A549 (cell line): Measurements from ENCODE around the gene KLHL3. TPM values are rescaled to one million over a fixed set of nuclear protein-coding genes. Genes with fewer than 3 reads are reported as not detected.

Source experiments
- ATAC-seq, 2 experiments: fragments of 200-7000 bp in 1 of 2; fragments of >200 bp in 1 of 2; cut with Nextera tagmentation in 1 of 2; cut with Tn5 transposase in 1 of 2; 3 replicates each; pipeline versions ENCODE4 v1.8.0 to v1.9.1; 2018 to 2020; ENCODE audit warnings: mild to moderate bottlenecking in 1 of 2, moderate library complexity in 1 of 2
- CTCF ChIA-PET: fragments of 300-600 bp; sonication (Branson Sonifier 250); formaldehyde crosslinking; extraction: SDS; loops from one replicate; lab custom pipeline; 2021; ENCODE audit warnings: antibody characterized with exemption, inconsistent platforms; lab: Yijun Ruan, JAX
- POLR2A ChIA-PET: fragments of 350-600 bp; formaldehyde crosslinking; extraction: SDS; loops from one replicate; lab custom pipeline; 2021; ENCODE audit warnings: antibody characterized with exemption, inconsistent platforms; lab: Yijun Ruan, JAX
- DNase-seq, 2 experiments: peaks; one replicate each; pipeline versions ENCODE4 v3.0.0 to v3.0.0-alpha.2; 2011 to 2016; ENCODE audit warnings: low read depth in 1 of 2, low spot score in 1 of 2
- FAIRE-seq: peaks from 2 replicates; lab custom pipeline; 2011; peaks lifted over from hg19 to GRCh38; lab: Jason Lieb, UNC
- H3K27ac ChIP-seq, 2 experiments: fragments of >200 bp; sonication (Bioruptor Twin); formaldehyde crosslinking; 3 replicates each; pipeline ENCODE4 v1.5.1; 2016 to 2017
- H3K4me1 ChIP-seq: fragments of >200 bp; sonication (Bioruptor Twin); formaldehyde crosslinking; 3 replicates; pipeline ENCODE4 v1.6.1; 2016
- H3K4me2 ChIP-seq: fragments of >200 bp; sonication (Bioruptor Twin); formaldehyde crosslinking; 3 replicates; pipeline ENCODE4 v1.6.1; 2016
- H3K4me3 ChIP-seq: fragments of >200 bp; sonication (Bioruptor Twin); formaldehyde crosslinking; 3 replicates; pipeline ENCODE4 v1.5.1; 2016
- H3K9me3 ChIP-seq: fragments of >200 bp; sonication (Bioruptor Twin); formaldehyde crosslinking; 3 replicates; pipeline ENCODE4 v1.6.1; 2016
- CEBPB ChIP-seq, 2 experiments: fragments of >200 bp in 1 of 2; sonication (Bioruptor Twin) in 1 of 2; formaldehyde crosslinking in 1 of 2; IDR thresholded peaks; 2 replicates each; pipeline ENCODE4 v1.6.1; 2012 to 2016
- CHD4 ChIP-seq: fragments of 200-600 bp; sonication (generic); IDR thresholded peaks from 2 replicates; pipeline ENCODE4 v1.6.1; 2016; ENCODE audit warnings: antibody characterized with exemption, mild to moderate bottlenecking, borderline replicate concordance
- EHF ChIP-seq: fragments of 250-450 bp; sonication (Bioruptor Pico); IDR thresholded peaks from 2 replicates; pipeline ENCODE4 v1.5.0; 2020; ENCODE audit warnings: mild to moderate bottlenecking
- EHMT2 ChIP-seq: fragments of 200-600 bp; sonication (generic); IDR thresholded peaks from 2 replicates; pipeline ENCODE4 v1.6.1; 2016; ENCODE audit warnings: antibody characterized with exemption, low read depth, mild to moderate bottlenecking, moderate library complexity
- EP300 ChIP-seq, 2 experiments: fragments of >200 bp; sonication (Bioruptor Twin); formaldehyde crosslinking; IDR thresholded peaks; 2 replicates in 1 of 2; 3 replicates in 1 of 2; pipeline ENCODE4 v1.6.1; 2016 to 2017
- FOSB ChIP-seq: fragments of 250-450 bp; sonication (Bioruptor Pico); IDR thresholded peaks from 2 replicates; pipeline ENCODE4 v1.5.0; 2020; ENCODE audit warnings: mild to moderate bottlenecking, moderate library complexity
- FOSL2 ChIP-seq, 2 experiments: fragments of 450-650 bp in 1 of 2; fragments of >200 bp in 1 of 2; sonication (Bioruptor Twin) in 1 of 2; formaldehyde crosslinking; IDR thresholded peaks; 2 replicates each; pipeline versions ENCODE4 v1.5.0 to v1.6.1; 2016 to 2020; ENCODE audit warnings: mild to moderate bottlenecking in 1 of 2, moderate library complexity in 1 of 2
- FOXS1 ChIP-seq: fragments of 250-450 bp; sonication (Bioruptor Pico); IDR thresholded peaks from 2 replicates; pipeline ENCODE4 v1.5.0; 2020; ENCODE audit warnings: mild to moderate bottlenecking, moderate library complexity
- GATA3 ChIP-seq: IDR thresholded peaks from 2 replicates; pipeline ENCODE4 v1.6.1; 2012; ENCODE audit warnings: borderline replicate concordance
- HDAC2 ChIP-seq: fragments of 200-600 bp; sonication (generic); IDR thresholded peaks from 2 replicates; pipeline ENCODE4 v1.6.1; 2016
- HES2 ChIP-seq: fragments of >200 bp; sonication (Bioruptor Twin); formaldehyde crosslinking; IDR thresholded peaks from 2 replicates; pipeline ENCODE4 v1.6.1; 2016
- JUNB ChIP-seq: fragments of >200 bp; sonication (Bioruptor Twin); formaldehyde crosslinking; IDR thresholded peaks from 2 replicates; pipeline ENCODE4 v1.6.1; 2016
- KDM1A ChIP-seq: fragments of 200-600 bp; sonication (generic); IDR thresholded peaks from 2 replicates; pipeline ENCODE4 v1.6.1; 2016; ENCODE audit warnings: low read depth, mild to moderate bottlenecking
- KDM5A ChIP-seq: fragments of 200-600 bp; sonication (generic); IDR thresholded peaks from 2 replicates; pipeline ENCODE4 v1.6.1; 2016; ENCODE audit warnings: antibody characterized with exemption, mild to moderate bottlenecking
- MYC ChIP-seq: IDR thresholded peaks from 2 replicates; pipeline ENCODE4 v1.6.1; 2012; ENCODE audit warnings: mild to moderate bottlenecking, inconsistent platforms, low read length, improper control_type of control experiment, borderline replicate concordance
- NFE2L2 ChIP-seq: fragments of 150-350 bp; conservative IDR thresholded peaks from 2 replicates; pipeline ENCODE4 v1.6.1; 2014; ENCODE audit warnings: low read length
- RNF2 ChIP-seq: fragments of 200-600 bp; sonication (generic); IDR thresholded peaks from 2 replicates; pipeline ENCODE4 v1.6.1; 2016; ENCODE audit warnings: low read depth, mild to moderate bottlenecking, antibody characterized with exemption, moderate library complexity, borderline replicate concordance
- SMC3 ChIP-seq: fragments of >200 bp; sonication (Bioruptor Twin); formaldehyde crosslinking; IDR thresholded peaks from 3 replicates; pipeline ENCODE4 v1.6.1; 2018; ENCODE audit warnings: inconsistent platforms
- ZC3H11A ChIP-seq: fragments of 450-650 bp; IDR thresholded peaks from 2 replicates; pipeline ENCODE4 v1.6.1; 2014; ENCODE audit warnings: antibody characterized with exemption, mild to moderate bottlenecking
- ZFP36 ChIP-seq: fragments of 450-650 bp; IDR thresholded peaks from 2 replicates; pipeline ENCODE4 v1.6.1; 2014; ENCODE audit warnings: borderline replicate concordance; ENCODE audit not compliant: partially characterized antibody
- WGBS: methylation state at CpG from one replicate; pipeline ENCODE4 v1.1.6; 2017; ENCODE audit errors: missing lambda C conversion rate; 5-methylcytosine and 5-hydroxymethylcytosine counted together
- polyA plus RNA-seq, 4 experiments: library from polyadenylated mRNA; depleted of rRNA in 3 of 4; stranded (reverse); fragments of >200 nt; fragmentation: RNase III in 1 of 4; extraction: RNeasy Plus Mini Kit Qiagen cat#74134 plus additional on column Dnase treatment in 1 of 4; gene quantifications; 2 replicates in 3 of 4; 3 replicates in 1 of 4; pipeline ENCODE4 v1.2.3, GENCODE V29; 2011 to 2017
- TF ChIP-seq, protein P1 (sequence below): IDR thresholded peaks from 2 replicates; pipeline ENCODE4 v1.6.1; 2012; ENCODE audit warnings: low read depth, borderline replicate concordance

KLHL3 gene
- polyA plus RNA-seq, 2 of the 4 experiments (the other 2 are of a cell fraction): 0.35 to 1.1 TPM

DNA sequence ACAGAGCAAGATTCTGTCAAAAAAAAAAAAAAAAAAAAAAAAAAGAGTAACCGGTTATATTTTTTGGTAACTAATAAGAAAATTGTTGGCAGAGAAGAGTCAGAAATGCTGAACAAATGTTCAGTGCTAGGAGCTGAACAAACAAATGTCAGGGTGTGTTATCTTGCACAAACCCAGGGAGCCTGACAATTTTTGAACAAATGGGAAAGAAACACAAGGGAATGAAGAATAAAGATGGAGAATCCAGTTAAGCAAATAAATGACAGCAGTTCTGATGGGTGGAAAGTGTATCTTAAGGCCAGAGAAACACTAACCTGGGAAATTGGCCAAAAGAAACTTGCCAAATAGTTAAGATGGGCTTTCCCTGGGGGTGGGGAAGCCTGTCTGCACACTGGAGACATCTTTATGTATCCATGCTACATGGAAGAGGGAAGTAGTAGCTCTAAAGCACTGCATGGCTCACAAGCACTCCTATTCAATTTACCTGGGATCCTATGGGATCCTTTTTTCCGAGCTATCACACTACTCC lies 23.7 kb downstream of the KLHL3 start:
- POLR2A ChIA-PET: interaction anchor here (0.7 kb wide), 1 partner anchor 28 kb away, joined by 4 read pairs; no protein-coding TSS in a partner anchor
- no peak for DNase-seq

GRCh38 chr5:137710086-137710485 lies 25.8 kb downstream of the KLHL3 start:
- H3K4me1 ChIP-seq: no peaks in the 10 kb centered on the region
- H3K4me3 ChIP-seq: no peak overlapping the region
- H3K4me2 ChIP-seq: no peak overlapping the region
- ChIA-PET POLR2A (no interaction called here), CTCF (interaction anchor here (1.0 to 1.3 kb wide), 2 partner anchors 10 to 43 kb away, joined by 3 read pairs; no protein-coding TSS in a partner anchor)
- 68% methylated on average over 5 of the region's 5 CpGs for WGBS
- ATAC-seq: no peak
- no peak overlapping the region for H3K27ac ChIP-seq
- no peak for DNase-seq
- peaks cover 5% of the 10 kb centered on the region; the same call in 1 of the 3 replicates for H3K9me3 ChIP-seq
- FAIRE-seq: no peak
- TF ChIP-seq MYC (no peak), RNF2 (no peak)

More for the DNA sequence above, 23.7 kb downstream of the KLHL3 start:
- Histone ChIP-seq H3K4me2 (no peak overlapping the region), H3K4me1 (no peaks in the 10 kb centered on the region), H3K27ac (no peak overlapping the region)
- WGBS: 31% methylated on average over 2 of the region's 2 CpGs
- FAIRE-seq: no peak
- TF ChIP-seq HDAC2 (no peak), KDM1A (no peak), EHMT2 (no peak), EHF (CRISPR knock-in tag) (no peak), KDM5A (no peak), MYC (no peak), HES2 (no peak), ZFP36 (no peak), SMC3 (no peak), FOSL2 (IDR thresholded peaks at IDR 0.05) (no peak), FOSL2 (CRISPR knock-in tag; IDR thresholded peaks at IDR 0.05) (no peak), FOXS1 (no peak), GATA3 (no peak), FOSB (CRISPR knock-in tag) (no peak)
- TF ChIP-seq, protein P1, sequence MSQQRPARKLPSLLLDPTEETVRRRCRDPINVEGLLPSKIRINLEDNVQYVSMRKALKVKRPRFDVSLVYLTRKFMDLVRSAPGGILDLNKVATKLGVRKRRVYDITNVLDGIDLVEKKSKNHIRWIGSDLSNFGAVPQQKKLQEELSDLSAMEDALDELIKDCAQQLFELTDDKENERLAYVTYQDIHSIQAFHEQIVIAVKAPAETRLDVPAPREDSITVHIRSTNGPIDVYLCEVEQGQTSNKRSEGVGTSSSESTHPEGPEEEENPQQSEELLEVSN: no peak
- TF ChIP-seq, all 56 proteins: peak for 0
- CTCF ChIA-PET: interaction anchor here (0.6 to 2.2 kb wide), 4 partner anchors 21 to 83 kb away, joined by 3 to 7 read pairs (median 5); no protein-coding TSS in a partner anchor
- no peak for ATAC-seq
- peaks cover 5% of the 10 kb centered on the region; the same call in 1 of the 3 replicates for H3K9me3 ChIP-seq
- H3K4me3 ChIP-seq: no peak overlapping the region

DNA sequence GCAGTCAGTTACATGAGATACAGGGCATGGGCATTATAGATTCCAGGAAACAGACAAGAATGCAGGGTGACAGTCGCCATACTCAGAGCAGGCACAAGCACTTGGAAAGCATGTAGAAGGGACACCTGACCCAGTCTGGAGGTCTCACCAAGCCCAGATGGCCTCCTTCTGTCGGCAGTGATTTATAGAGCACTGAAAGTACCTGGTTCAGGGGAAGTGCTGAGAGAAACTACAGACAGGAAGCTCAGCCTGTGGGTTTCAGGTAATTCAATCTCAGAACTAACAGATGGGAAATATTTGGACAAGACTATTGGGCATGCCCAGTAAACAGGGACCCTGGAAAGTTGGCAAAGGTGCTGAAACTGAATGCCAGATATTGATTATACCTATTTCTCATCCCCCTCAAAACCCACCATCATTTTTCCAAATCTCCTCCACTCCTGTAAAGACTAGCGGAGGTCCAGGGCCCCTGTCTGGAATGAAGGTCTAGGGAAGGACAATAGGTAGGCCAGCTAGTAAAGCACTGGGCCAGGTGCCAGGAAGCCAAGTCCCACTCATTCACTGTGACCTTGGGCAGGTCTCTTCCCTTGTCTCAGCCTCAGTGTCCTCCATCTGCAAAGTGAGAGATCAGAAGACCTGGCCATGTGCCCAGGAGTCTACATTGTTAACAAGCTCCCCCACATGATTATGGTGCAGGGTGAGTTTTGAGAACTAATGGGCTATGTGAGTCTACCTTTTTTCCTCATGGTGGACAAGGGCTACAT lies 26.9 kb downstream of the KLHL3 start:
- FAIRE-seq (no peak), DNase-seq (no peak), ATAC-seq (no peak)
- Histone ChIP-seq H3K4me2 (no peak overlapping the region), H3K27ac (no peak overlapping the region), H3K4me1 (no peaks in the 10 kb centered on the region), H3K4me3 (no peak overlapping the region), H3K9me3 (peaks cover 5% of the 10 kb centered on the region; the same call in 1 of the 3 replicates)
- no peak for TF ChIP-seq EP300 (IDR thresholded peaks at IDR 0.05)
- WGBS: 64% methylated on average over 3 of the region's 3 CpGs
- ChIA-PET POLR2A (no interaction called here), CTCF (interaction anchor here (1.3 kb wide), 1 partner anchor 42 kb away, joined by 3 read pairs; no protein-coding TSS in a partner anchor)

DNA sequence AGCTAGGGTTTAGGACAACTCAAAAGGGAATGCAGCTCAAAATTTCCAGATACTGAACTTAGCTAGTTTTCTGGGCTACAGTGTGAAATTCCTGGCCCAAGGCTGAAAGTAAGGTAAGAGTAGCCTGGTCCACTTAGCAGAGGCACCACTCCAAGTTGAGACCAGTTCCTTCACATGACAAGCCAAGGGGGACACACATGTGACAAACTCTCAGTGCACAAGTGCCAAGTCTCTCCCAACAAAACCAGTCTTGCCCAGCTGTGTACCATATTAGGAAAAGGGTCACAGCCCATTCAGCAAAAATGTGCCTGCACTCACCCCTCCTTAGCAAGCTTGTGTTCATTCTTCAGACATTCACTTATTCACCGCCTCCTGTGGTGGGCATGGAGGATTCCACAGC lies 27.8 kb downstream of the KLHL3 start:
- H3K27ac ChIP-seq: no peak overlapping the region
- no peak overlapping the region for H3K4me2 ChIP-seq
- WGBS: 89% methylated on average over 1 of the region's 1 CpG
- no peaks in the 10 kb centered on the region for H3K9me3 ChIP-seq
- no peaks in the 10 kb centered on the region for H3K4me1 ChIP-seq
- TF ChIP-seq, protein P1: no peak
- TF ChIP-seq FOSB (CRISPR knock-in tag) (no peak), JUNB (no peak), KDM1A (no peak), FOSL2 (IDR thresholded peaks at IDR 0.05) (no peak), FOSL2 (CRISPR knock-in tag; IDR thresholded peaks at IDR 0.05) (no peak), CEBPB (IDR thresholded peaks at IDR 0.05) (no peak), NFE2L2 (no peak), ZC3H11A (no peak), CHD4 (no peak)
- TF ChIP-seq, all 56 proteins: peak for 0
- POLR2A ChIA-PET: no interaction called here
- H3K4me3 ChIP-seq: no peak overlapping the region
- CTCF ChIA-PET: interaction anchor here (1.1 kb wide), 1 partner anchor 12 kb away, joined by 3 read pairs; no protein-coding TSS in a partner anchor
- no peak for DNase-seq
- no peak for ATAC-seq
- FAIRE-seq: no peak
